Stimulated activated CD8-positive, alpha-beta memory T cell treated with anti-CD3 and anti-CD28 coated beads, Interleukin-15, amount 100 ng/mL, for 48 hours (primary cell): ENCODE data around the gene COL23A1.
"Not testable (repeated sequence)": the region's sequence is repeated elsewhere in the genome, so short reads cannot be mapped to it uniquely, and the experiment has no call there.

Source experiments
- DNase-seq, 2 donors: peaks; one replicate each; pipeline ENCODE4 v3.0.0-alpha.2; 2020; ENCODE audit warnings: low read depth in 2 of 2

Gene COL23A1

DNA sequence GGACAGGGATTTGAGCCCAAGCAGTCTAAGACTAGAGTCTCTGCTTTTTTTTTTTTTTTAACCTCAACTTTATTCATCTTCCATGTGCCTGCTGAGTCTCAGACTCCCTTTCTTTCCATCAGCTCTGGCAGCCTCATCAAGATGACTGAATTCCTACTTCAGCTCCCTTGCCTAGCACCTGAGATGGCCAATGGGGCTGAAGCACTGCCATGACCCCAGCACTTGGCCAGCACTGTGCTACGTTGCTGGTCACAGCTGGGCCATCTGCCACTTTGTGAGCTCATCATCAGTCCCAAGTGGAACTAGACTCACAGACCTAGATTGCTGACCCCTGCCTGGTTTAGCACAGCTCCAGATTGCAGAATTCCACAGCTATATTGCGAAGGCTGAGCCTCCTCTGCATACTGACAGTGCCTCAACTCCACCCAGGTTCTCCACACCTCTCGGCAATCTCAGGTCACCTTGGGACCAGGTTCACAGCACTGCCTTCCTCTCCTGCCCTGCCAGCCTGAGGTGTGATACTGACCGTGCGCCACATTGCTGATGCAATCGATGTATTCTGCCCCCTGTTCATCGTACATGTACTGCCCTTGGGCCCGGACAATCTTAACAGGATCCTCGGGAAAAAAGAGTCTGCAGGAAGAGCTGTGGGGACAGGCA, 359.2 kb downstream of the COL23A1 start:
- no peak for DNase-seq

DNA sequence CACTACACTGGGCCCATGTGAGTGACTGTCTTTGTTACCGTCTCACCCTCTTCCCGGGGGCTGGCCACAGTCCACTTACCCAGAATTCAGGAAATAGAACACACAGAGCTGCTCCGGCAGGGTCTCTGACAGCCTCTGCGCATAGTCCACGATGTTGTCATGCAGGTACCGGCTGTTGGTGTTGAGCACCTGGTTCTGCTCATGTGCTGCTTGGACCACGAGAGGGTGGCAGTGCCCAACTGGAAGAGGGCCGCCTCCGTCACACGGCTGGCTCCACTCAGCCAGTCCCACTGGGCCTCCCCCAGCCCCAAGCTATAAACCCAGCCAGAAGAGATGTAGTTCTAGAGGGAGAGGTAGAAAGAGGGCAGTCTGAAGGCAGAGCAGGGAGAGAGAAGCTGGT, 360.3 kb downstream of the COL23A1 start:
- no peak for DNase-seq

DNA sequence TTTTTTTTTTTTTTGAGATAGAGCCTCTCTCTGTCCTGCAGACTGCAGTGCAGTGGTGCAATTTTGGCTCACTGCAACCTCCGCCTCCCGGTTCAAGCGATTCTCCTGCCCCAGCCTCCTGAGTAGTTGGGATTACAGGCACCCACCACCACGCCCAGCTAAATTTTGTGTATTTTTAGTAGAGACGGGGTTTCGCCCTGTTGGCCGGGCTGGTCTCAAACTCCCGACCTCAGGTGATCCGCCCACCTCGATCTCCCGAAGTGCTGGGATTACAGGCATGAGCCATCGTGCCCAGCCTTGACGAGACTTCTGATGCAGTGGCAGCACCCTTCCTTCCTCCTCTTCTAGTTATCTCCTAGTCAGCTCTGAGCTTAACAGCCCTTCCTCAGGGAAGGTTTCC, 361.1 kb downstream of the COL23A1 start:
- not testable (repeated sequence) for DNase-seq

DNA sequence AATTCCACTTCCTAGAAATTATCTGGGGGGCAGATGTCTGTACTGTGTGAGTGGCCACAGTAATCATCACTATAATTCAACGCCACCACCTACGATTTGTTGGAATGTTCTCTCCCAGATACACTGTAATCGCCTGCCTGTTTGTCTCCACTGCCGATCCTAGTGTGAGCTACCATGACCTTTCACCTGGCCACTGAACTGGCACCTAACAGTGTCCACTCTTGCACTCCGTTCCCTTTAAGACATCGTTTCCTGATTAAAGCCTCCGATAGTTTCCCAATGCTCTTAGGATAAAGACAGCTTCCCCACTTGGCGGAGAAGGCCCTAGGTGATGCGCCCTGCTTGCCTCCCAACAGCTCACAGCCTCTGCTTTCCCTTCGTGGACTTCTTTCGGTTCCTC, 361.6 kb downstream of the COL23A1 start:
- no peak for DNase-seq

DNA sequence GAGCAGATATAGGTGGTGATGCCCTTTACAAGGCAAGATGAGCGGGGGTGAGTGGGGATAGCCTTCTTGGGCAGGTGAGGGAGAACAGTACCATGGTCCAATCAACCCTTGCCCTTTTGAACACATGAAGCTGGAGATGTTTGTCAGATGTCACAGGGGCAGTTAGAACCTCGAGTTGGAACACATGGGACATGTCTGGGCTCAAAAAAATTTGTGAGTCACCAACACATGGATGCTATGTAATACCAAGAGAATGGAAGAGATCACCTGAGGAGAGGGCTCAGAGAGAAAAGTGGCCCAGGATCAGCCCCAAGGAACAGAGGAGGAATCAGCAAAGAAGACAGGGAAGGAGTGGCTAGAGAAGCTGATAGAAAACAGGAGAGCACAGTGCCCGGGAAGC, 362.3 kb downstream of the COL23A1 start:
- DNase-seq, result no peak

DNA sequence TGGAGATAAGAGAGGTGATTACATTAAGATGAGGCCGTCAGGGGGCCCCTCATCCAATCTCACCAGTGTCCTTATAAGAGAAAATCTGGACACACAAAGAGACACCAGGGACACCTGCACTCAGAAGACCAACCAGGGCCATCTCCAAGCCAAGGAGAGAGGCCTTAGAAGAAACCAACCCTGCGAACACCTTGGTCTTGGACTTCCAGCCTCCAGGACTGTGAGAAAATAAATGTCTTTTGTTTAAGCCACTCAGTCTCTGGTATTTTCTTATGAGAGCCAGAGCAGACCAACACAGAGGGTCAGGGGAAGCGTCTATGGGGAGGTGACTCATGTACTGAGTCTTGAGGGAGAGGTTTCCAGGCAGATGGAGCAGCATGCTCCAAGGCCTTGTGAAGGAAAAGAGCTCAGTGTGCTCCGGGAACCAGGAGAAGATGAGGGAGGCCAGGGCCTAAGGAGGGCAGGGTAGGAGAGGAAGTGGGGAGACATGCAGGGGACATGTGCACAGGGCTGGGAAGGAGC, 363.0 kb downstream of the COL23A1 start:
- DNase-seq, result no peak

DNA sequence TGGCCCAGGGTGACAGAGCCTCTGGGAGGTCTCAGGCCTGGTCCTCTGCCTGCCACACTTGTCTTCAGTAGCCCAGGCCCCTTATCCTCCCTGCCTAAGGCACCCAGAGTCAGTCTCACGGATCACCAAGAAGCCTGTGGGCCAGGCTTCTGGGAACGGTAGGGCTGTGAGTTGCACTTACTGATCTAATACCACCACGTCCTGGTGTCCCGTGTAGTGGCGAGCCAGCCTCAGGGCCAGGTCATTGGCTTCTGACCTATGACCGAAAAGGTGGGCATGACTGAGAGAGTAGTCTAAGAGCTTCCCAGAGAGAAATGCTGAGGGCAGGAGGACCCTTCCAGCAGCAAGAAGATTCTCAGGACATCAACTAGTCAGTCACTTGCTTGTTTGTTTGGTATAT, 365.0 kb downstream of the COL23A1 start:
- no peak for DNase-seq

DNA sequence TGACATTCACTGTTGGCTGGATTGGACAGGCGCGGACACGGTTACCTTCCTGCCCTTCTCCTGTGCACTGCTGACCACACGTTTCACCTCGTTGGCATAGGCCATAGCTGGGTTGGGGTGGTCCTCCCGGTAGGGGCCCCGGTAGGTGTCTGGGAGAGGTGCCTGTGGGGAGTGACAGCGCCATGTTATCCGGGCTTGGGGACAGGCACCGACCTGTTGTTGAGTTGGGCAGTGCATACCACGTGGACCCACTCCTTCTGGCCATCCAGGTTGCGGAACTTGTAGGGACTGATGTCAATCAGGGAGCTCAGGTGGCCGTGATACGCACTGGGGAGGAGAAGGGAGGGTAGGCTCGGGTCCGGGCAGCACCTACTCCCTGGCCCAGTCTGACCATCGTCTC, 365.8 kb downstream of the COL23A1 start:
- no peak for DNase-seq

DNA sequence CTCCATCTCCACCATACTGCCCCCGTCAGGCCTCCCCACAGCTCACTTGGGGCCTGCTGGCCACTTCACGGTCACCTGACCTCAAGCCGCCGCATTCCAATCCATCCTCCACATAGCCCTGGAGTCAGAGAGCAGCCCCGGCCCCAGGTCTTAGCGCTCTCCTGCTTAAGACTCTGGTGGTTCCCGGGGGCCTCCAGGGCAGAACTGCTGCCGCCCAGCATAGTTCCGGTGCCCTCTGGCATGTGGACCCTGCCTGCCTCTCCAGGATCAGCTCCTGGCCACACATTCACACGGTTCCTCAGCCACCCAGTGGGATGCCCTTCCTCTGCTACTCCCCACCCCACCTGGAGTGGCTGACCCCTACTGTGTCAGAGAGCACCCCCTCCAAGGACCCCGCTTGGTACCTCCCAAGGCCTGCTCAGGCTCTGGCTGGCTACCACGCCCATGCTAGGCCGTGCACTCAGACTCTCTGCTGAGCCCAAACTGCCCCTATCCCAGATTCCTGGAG, 366.3 kb downstream of the COL23A1 start:
- no peak for DNase-seq

DNA sequence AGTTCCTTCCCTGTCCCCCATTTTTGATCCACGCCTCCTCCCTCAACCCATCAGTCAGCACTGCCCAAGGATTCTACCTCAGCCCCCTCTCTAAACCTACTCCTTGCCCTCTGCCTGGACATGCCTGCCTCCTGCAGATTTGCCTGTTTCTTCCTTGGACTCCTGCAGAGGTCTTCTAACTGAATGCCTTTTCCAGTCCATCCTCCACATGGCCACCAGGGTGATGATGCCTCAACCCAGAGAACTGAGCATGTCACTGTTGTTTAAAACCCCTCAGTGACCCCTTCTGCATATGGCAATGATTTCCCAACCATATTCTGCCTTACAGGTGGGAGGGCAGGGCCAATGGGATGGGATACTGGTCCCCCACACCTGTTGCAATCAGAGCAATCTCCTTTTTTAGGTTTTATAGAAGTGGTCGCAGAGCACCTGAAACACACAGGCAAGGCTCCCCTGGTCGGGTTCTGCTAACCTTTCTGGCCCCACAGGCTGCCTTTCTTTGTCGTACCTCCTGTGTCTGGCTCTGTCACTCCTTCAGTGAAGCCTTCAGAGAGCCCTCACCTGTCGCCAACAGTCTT, 366.9 kb downstream of the COL23A1 start:
- DNase-seq, result no peak

DNA sequence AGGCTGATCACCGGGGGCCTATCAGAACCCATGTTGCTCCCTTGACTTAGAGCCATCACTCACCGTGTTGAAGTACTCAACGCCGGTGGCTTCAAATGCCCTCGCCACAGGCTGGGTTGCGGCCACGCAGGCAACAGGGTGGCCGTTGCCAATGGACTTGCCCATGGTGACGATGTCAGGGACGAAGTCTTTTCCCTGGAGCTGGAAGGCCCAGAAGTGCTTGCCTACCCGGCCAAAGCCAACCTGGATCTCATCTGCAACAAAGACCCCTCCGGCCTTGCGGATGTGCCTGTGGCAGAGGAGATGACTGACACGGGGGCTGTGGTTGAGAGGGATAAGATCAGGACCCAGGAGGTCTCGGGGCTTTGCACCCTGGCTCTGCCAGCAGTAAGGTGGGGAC, 367.9 kb downstream of the COL23A1 start:
- DNase-seq, result no peak

DNA sequence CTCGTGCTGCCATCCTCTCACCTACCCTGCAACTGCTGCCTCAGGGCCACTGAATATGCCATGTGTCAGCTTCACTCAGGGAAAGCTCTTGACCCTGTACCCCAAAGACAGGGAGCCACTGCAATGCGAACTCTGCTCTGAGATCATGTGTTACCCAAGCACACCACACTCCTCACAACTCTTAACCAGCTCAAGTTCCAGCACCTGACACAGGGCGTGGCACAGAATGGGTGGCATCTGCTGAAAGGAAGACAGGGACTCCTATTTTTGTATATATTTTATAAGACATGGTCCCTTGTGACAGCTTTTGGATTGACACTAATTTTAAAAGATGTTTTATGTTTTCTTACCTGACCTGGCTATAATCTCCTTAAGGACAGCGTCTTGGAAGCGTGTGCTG, 368.3 kb downstream of the COL23A1 start:
- DNase-seq, result no peak

DNA sequence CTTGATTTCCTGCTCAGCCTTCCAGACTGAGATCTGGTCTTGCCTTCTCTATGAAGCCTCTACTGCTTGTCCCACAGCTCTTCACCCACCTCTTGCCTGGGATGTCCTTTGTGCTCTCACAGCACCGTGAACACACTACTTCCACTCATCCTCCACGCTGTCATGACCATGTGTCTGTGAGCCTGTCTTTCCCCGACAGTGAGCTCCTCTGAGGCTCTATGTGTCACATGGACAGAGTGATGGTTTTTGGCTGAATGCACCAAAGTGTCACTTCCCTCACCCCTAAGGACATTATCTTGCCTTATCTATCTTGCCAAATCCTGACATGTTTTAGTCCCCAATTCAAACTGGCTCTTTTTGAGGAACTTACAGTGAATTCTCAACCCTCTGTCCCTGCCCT, 368.9 kb downstream of the COL23A1 start:
- DNase-seq, result no peak

DNA sequence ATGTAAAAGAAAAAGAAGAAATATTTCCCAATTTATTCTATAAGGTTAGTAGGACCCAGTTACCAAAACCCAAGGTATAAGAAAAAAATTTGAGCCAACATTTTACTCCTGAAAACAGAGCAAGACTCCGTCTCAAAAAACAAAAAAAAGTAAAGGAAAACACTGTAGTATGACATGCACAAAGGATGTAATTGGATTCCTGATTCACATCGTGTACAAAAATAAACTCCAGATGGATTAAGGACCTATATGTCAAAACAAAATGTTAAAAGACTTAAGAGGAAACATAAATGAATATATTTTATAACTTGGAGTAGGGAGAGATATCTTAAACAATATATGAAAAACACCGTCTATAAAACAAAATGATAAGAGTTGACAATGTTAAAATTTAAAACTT, 371.4 kb downstream of the COL23A1 start:
- no peak for DNase-seq

DNA sequence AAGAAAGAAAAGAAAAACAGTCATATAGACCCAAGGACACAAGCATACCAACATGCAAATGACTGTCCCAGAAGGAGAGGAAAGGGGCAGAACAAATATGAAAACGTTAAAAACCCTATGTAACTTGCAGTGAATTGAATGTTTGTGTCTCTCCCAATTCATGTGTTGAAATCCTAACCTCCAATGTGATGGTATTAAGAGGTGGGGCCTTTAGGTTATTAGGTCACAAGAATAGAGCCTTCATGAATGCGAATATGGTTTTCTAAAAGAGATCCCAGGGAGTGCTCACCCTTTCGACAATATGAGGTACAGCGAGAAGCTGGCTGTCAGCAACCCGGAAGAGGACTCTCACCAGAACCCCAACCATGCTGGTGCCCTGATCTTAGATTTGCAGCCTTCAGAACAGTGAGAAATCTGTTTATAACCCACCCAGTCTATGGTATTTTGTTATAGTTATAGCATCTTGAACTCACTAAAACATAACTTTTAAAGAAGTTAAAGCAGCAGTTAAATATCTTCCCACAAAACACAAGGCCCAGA, 371.9 kb downstream of the COL23A1 start:
- no peak for DNase-seq

DNA sequence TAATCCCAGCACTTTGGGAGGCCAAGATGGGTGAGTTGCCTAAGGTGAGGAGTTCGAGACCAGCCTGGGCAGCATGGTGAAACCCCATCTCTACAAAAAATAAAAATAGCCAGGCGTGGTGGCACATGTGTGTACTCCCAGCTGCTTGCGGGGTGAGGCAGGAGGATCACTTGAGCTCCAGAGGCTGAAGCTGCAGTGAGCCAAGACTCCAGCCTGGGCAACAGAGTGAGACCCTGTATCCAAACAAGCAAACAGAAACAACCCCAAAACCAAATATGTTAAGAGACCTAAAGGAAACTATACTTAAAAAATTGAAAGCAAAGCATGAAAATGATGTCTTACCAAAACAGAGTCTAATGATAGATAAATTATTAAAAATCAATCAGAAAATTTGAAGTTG, 373.4 kb downstream of the COL23A1 start:
- no peak for DNase-seq

DNA sequence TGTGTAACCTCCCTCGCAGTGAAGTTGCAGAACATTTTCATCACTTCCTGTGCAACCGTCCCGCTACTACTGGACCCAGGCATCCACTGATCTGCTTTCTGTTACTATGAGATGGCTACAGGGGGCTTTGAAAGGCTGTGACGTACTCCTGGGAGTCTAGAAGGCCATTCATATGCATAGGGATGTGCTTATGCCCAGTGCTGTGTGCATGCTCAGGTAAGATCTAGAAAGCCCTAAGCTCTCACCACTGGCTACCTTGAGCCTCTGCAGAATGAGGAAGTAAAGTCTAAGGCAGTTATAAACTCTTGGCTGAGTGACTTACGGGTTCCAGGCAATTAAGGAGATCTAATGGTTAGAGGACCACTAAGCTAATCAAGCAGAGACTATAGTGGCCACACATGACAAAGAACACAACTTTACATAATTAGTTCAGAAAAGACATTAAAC, 374.1 kb downstream of the COL23A1 start:
- no peak for DNase-seq

DNA sequence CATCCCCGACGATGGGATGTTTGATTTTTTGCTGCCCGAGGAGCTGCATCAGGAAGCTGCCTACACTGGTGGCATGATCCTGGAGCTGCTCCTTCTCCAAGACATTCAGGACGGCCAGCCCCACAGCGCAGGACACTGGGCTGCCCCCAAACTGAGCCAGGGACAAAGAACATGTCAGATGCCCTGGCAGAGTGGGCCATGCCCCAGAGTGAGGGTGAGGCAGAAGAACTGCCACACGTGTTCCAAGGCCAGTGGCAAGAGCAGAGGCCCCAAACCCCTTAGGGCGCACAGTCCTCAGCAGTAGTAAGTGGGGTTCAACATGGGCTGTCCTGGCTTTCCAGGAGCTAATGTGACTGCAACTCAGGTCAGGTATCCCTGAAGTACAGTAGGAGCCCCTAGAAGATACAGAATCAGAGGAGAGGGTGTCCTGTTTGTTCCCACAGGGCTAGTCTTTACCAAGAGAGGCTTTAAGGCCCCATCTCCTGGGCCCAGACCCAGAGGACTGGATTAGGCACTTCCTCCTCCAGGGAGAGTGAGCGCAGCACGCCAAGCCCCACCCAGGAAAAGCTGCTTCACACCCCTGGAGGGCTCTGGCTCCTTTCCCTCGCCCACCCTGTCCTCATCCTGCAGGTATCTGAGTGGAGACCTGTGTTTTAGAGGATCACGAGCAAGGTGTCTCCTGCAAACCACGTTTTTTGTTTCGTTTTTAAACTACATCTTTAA, 374.8 kb downstream of the COL23A1 start:
- DNase-seq, result no peak

DNA sequence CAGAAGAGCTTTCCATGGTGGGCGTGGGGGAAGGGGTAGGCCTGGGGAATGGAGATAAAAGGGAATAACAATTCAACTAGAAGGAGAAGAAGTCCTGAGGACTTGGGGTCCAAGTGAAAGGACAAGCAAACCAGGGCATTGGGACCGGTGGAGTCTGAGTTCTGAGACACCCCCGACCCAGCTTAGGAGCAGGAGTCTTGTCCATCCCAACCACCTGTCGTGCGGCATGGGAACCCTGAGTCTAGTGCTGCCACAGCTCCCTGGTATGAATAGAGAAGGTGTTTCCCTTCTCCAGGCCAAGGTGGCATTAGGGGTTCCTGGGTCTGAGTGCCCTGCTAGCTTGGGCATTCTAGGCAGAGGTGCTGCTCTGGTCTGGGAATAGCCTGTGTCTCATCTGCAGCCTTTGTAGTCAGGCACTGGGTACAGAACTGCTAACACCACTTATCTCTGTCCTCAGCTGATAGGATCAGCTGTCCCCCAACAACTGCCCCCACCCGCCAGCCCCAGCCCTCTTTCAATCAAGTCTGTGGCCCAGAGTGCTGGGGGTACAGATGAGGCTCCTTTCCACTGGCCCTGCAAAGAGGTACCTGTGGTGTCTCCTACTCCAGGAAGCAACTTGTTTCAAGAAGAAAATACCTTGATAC, 375.9 kb downstream of the COL23A1 start:
- no peak for DNase-seq

DNA sequence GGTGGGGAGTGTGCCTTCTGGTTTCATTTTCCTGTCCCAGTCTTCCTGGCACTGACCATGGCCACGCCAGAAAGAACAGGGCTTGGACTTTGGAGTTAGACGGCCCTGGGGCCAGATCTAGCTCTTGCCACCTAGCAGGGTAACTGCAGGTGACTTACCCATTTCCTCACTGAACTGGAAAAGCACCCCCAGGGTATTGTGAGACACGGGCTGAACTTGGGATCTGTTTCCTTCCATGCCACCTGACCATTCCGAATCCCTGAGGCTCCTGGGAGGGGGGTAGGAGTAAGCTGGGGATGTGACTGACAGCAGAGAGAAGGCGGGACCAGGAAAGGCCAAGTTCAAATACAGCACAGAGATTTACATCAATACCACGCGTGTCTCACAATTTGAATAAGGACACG, 376.4 kb downstream of the COL23A1 start:
- no peak for DNase-seq

DNA sequence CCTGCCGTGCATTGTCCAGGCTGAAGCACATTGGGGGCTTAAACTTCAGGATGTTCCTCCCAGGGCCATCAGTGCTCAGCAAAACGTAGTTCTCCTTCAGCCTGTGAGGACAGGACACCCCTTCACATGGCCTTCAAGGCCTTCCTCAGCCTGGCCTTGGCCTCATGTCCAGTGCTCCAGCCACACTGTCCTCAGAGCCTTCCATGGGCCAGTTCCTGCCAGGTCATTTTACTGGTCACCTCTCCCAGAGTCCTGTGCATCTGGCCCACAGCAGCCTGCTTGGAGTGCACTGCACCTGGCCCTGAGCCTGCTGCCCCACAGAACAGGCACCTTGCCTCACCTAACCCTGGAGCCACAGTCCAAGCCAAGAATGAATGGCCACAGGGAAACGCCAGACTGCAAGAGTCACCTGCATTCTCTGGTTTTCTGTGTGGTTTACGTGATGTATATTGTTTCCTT, 377.2 kb downstream of the COL23A1 start:
- no peak for DNase-seq
